BJ (cell line): ENCODE measurements around the gene RUNX2. TPM values are rescaled to one million over a fixed set of nuclear protein-coding genes. Genes with fewer than 3 reads are reported as not detected.
A peak's percentile ranks its signal among the peaks of the same experiment; 100 is the strongest.

ENCODE experiments used
- CTCF ChIA-PET: fragments of 350-600 bp; formaldehyde crosslinking; extraction: SDS; loops from one replicate; lab custom pipeline; 2021; ENCODE audit warnings: antibody characterized with exemption, inconsistent platforms; lab: Yijun Ruan, JAX
- POLR2A ChIA-PET: fragments of 300-600 bp; sonication (Branson Sonifier 250); formaldehyde crosslinking; extraction: SDS; loops from one replicate; lab custom pipeline; 2021; ENCODE audit warnings: antibody characterized with exemption; lab: Charles Lee
- DNase-seq: peaks from one replicate; pipeline ENCODE4 v3.0.0-alpha.2; 2011; ENCODE audit warnings: low read depth
- H3K27me3 ChIP-seq: 2 replicates; pipeline ENCODE4 v1.6.0; 2011; ENCODE audit warnings: low read length; ENCODE audit not compliant: control insufficient read depth, insufficient read depth
- H3K36me3 ChIP-seq: 2 replicates; pipeline ENCODE4 v1.5.1; 2011; ENCODE audit warnings: low read length; ENCODE audit not compliant: control insufficient read depth, insufficient read depth
- H3K4me3 ChIP-seq: 2 replicates; pipeline ENCODE4 v1.5.1; 2011; ENCODE audit warnings: low read depth, mild to moderate bottlenecking, control low read depth, low read length
- polyA plus RNA-seq: library from polyadenylated mRNA; depleted of rRNA; stranded (reverse); fragments of >200 nt; gene quantifications from 2 replicates; pipeline ENCODE4 v1.2.3, GENCODE V29; 2011
- TF ChIP-seq, protein P1 (sequence below): IDR thresholded peaks from 2 replicates; pipeline ENCODE4 v1.5.1; 2011; ENCODE audit warnings: low read depth, mild to moderate bottlenecking, control low read depth, inconsistent platforms, low read length, moderate library complexity; ENCODE audit not compliant: insufficient read depth

RUNX2 gene
- polyA plus RNA-seq, 1 experiment: 1.5 TPM

DNA sequence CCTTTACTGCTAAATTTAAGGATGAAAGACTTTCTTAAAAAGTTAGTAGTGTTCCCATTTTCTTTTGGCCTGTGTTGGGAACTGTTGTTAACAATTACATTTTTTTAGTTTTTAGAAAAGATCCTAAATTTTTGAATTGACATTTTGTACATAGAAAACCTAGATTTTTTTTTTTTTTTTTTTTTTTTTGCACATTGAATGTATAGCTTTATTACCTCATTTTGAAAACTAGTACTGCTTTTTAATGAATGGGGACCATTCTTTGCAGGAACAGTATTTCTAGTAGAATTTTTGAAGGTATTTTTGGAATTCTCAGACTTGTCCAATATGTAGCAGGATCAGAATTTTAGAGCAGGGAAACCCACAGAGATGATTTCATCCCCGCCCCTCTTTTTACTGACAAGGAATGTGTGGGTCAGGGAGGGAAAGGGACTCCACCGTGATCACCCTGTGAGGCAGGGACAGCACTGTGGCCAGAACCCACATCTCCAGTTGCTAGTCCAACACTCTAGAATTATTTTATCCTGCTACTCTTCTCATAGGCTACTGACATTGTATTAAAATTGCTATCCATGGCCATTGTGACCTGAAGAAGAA is 204.0 kb downstream of the RUNX2 start:
- TF ChIP-seq, protein P1, sequence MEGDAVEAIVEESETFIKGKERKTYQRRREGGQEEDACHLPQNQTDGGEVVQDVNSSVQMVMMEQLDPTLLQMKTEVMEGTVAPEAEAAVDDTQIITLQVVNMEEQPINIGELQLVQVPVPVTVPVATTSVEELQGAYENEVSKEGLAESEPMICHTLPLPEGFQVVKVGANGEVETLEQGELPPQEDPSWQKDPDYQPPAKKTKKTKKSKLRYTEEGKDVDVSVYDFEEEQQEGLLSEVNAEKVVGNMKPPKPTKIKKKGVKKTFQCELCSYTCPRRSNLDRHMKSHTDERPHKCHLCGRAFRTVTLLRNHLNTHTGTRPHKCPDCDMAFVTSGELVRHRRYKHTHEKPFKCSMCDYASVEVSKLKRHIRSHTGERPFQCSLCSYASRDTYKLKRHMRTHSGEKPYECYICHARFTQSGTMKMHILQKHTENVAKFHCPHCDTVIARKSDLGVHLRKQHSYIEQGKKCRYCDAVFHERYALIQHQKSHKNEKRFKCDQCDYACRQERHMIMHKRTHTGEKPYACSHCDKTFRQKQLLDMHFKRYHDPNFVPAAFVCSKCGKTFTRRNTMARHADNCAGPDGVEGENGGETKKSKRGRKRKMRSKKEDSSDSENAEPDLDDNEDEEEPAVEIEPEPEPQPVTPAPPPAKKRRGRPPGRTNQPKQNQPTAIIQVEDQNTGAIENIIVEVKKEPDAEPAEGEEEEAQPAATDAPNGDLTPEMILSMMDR: no peak
- Histone ChIP-seq H3K36me3 (peaks cover under 1% of the 10 kb centered on the region; the same call in 1 of the 2 replicates), H3K4me3 (no peak overlapping the region), H3K27me3 (no peaks in the 10 kb centered on the region)
- ChIA-PET POLR2A (interaction anchor here (0.7 kb wide), 1 partner anchor 86 kb away, joined by 3 read pairs; no protein-coding TSS in a partner anchor), CTCF (interaction anchor here (0.6 to 1.0 kb wide), 2 partner anchors 9 to 1047 kb away, joined by 3 read pairs; no protein-coding TSS in a partner anchor)
- DNase-seq: no peak

GRCh38 chr6:45532721-45533210 is 204.6 kb downstream of the RUNX2 start:
- Histone ChIP-seq H3K27me3 (no peaks in the 10 kb centered on the region), H3K36me3 (peaks cover 1% of the 10 kb centered on the region; the same call in 1 of the 2 replicates), H3K4me3 (peak overlapping the region; percentile 5; the same call in 1 of the 2 replicates)
- POLR2A ChIA-PET: no interaction called here
- TF ChIP-seq, protein P1: no peak
- CTCF ChIA-PET: no interaction called here
- no peak for DNase-seq

GRCh38 chr6:45533386-45533785 is 205.3 kb downstream of the RUNX2 start:
- no peaks in the 10 kb centered on the region for H3K27me3 ChIP-seq
- TF ChIP-seq, protein P1: no peak
- ChIA-PET POLR2A (no interaction called here), CTCF (interaction anchor here (1.1 kb wide), 1 partner anchor 12 kb away, joined by 4 read pairs; no protein-coding TSS in a partner anchor)
- peaks cover 1% of the 10 kb centered on the region; the same call in 1 of the 2 replicates for H3K36me3 ChIP-seq
- H3K4me3 ChIP-seq: peak overlapping the region; percentile 5; the same call in 1 of the 2 replicates
- DNase-seq: no peak

- no peak for DNase-seq
- no peaks in the 10 kb centered on the region for H3K27me3 ChIP-seq
- POLR2A ChIA-PET: no interaction called here
- peaks cover 1% of the 10 kb centered on the region; the same call in 1 of the 2 replicates for H3K36me3 ChIP-seq
- no peak overlapping the region for H3K4me3 ChIP-seq
- CTCF ChIA-PET: interaction anchor here (1.1 kb wide), 1 partner anchor 9 kb away, joined by 4 read pairs; no protein-coding TSS in a partner anchor
- TF ChIP-seq, protein P1: no peak
These were observed 207.8 kb downstream of the RUNX2 start for GRCh38 chr6:45535933-45536332.

- TF ChIP-seq, protein P1: no peak
- Histone ChIP-seq H3K36me3 (peaks cover 1% of the 10 kb centered on the region; the same call in 1 of the 2 replicates), H3K27me3 (no peaks in the 10 kb centered on the region), H3K4me3 (no peak overlapping the region)
- CTCF ChIA-PET: no interaction called here
- no peak for DNase-seq
- POLR2A ChIA-PET: no interaction called here
These were observed 209.4 kb downstream of the RUNX2 start for GRCh38 chr6:45537539-45537938.
